DOHH2 (cell line): ENCODE data around the gene MTG1.
"Not testable (repeated sequence)": the region's sequence is repeated elsewhere in the genome, so short reads cannot be mapped to it uniquely, and the experiment has no call there.

ENCODE experiments used
- H3F3A ChIP-seq: fragments of 200-600 bp; sonication (generic), shearing (Covaris generic); 2 replicates; pipeline ENCODE4 v1.6.0; 2016; ENCODE audit warnings: antibody characterized with exemption, mild to moderate bottlenecking; ENCODE audit not compliant: control insufficient read depth, insufficient read depth
- H3K27ac ChIP-seq: fragments of 200-600 bp; sonication (generic); 2 replicates; pipeline ENCODE4 v1.5.1; 2014; ENCODE audit warnings: low read depth, mild to moderate bottlenecking, low read length, moderate library complexity
- H3K27me3 ChIP-seq: fragments of 200-600 bp; sonication (generic); 2 replicates; pipeline ENCODE4 v1.6.1; 2014; ENCODE audit warnings: mild to moderate bottlenecking, low read length, mixed read lengths; ENCODE audit not compliant: control insufficient read depth
- H3K36me3 ChIP-seq: fragments of 200-600 bp; sonication (generic); 2 replicates; pipeline ENCODE4 v1.6.1; 2014; ENCODE audit warnings: mild to moderate bottlenecking, low read length, moderate library complexity, mixed read lengths; ENCODE audit not compliant: control insufficient read depth
- H3K4me1 ChIP-seq: fragments of 200-600 bp; sonication (generic); 2 replicates; pipeline ENCODE4 v1.6.1; 2014; ENCODE audit warnings: mild to moderate bottlenecking, low read length, mixed read lengths; ENCODE audit not compliant: control insufficient read depth
- H3K4me2 ChIP-seq: fragments of 200-600 bp; sonication (generic); 2 replicates; pipeline ENCODE4 v1.6.0; 2014; ENCODE audit warnings: mild to moderate bottlenecking, low read length, moderate library complexity
- H3K4me3 ChIP-seq: fragments of 200-600 bp; sonication (generic); 2 replicates; pipeline ENCODE4 v1.5.1; 2014; ENCODE audit warnings: mild to moderate bottlenecking, low read length, mixed read lengths
- H3K79me2 ChIP-seq: fragments of 200-600 bp; sonication (generic); 2 replicates; pipeline ENCODE4 v1.6.1; 2014; ENCODE audit warnings: mild to moderate bottlenecking, low read length, mixed read lengths; ENCODE audit not compliant: control insufficient read depth
- H3K9me2 ChIP-seq: fragments of 200-600 bp; sonication (generic); replicated peaks from 2 replicates; pipeline ENCODE4 v1.6.1; 2014; ENCODE audit warnings: mild to moderate bottlenecking, low read length, mixed read lengths; ENCODE audit not compliant: control insufficient read depth
- H3K9me3 ChIP-seq: fragments of 200-600 bp; sonication (generic); 2 replicates; pipeline ENCODE4 v1.6.1; 2014; ENCODE audit warnings: antibody characterized with exemption, low read length, mixed read lengths; ENCODE audit not compliant: control insufficient read depth, insufficient read depth
- H4K20me1 ChIP-seq: fragments of 200-600 bp; sonication (generic); 2 replicates; pipeline ENCODE4 v1.6.0; 2014; ENCODE audit warnings: low read depth, mild to moderate bottlenecking, antibody characterized with exemption, low read length, moderate library complexity; ENCODE audit not compliant: control insufficient read depth, insufficient read depth
- CTCF ChIP-seq: fragments of 200-600 bp; sonication (generic); IDR thresholded peaks from one replicate; pipeline ENCODE4 v1.5.1; 2014; ENCODE audit warnings: antibody characterized with exemption, mild to moderate bottlenecking, low read depth, low read length; ENCODE audit not compliant: poor library complexity, severe bottlenecking
- EZH2phosphoT487 ChIP-seq: fragments of 200-600 bp; sonication (generic); IDR thresholded peaks from 2 replicates; pipeline ENCODE4 v1.6.1; 2017; ENCODE audit warnings: borderline replicate concordance, mild to moderate bottlenecking, antibody characterized with exemption, low read length, moderate library complexity, mixed read lengths

Gene MTG1

GRCh38 chr10:133373174-133374090 lies 20.5 kb upstream of the MTG1 start, which contains the start of gene ECHS1:
TSS of gene ECHS1 (minus strand) at chr10:133373354. CDS start at chr10:133373333, 21 bp downstream.
- no peaks in the 10 kb centered on the region for H3K9me3 ChIP-seq
- peak within 1 kb of the TSS; percentile 68 for H3K4me2 ChIP-seq
- no peaks in the 10 kb centered on the region; the same call in 1 of the 2 replicates for H3K36me3 ChIP-seq
- H3K4me3 ChIP-seq, result peak within 1 kb of the TSS; percentile 83
- 0 out of 2 replicates have a peak, but pooled peaks cover 6% of the 10 kb centered on the region for H3K27me3 ChIP-seq
- TF ChIP-seq EZH2phosphoT487 (no peak), CTCF (no peak)
- no peaks in the 10 kb centered on the region for H4K20me1 ChIP-seq
- H3K79me2 ChIP-seq, result no peaks in the 10 kb centered on the region
- H3F3A ChIP-seq, result peaks cover 5% of the 10 kb centered on the region; the same call in 1 of the 2 replicates
- no peaks in the 10 kb centered on the region for H3K9me2 ChIP-seq
- no peak within 1 kb of the TSS for H3K27ac ChIP-seq
- peaks cover 19% of the 10 kb centered on the region for H3K4me1 ChIP-seq

- Histone ChIP-seq H3K79me2 (no peaks in the 10 kb centered on the region), H3K4me3 (no peak overlapping the region), H3K36me3 (no peaks in the 10 kb centered on the region), H3K9me2 (no peaks in the 10 kb centered on the region), H3K4me1 (peaks cover 29% of the 10 kb centered on the region), H3K9me3 (no peaks in the 10 kb centered on the region), H3K27me3 (peaks cover 16% of the 10 kb centered on the region; the same call in 1 of the 2 replicates), H3K4me2 (no peak overlapping the region), H3K27ac (no peak overlapping the region), H3F3A (peaks cover 5% of the 10 kb centered on the region; the same call in 1 of the 2 replicates), H4K20me1 (no peaks in the 10 kb centered on the region)
- TF ChIP-seq EZH2phosphoT487 (no peak), CTCF (no peak)
Observed at GRCh38 chr10:133375357-133376115, 18.4 kb upstream of the MTG1 start.

GRCh38 chr10:133376183-133376582 lies 17.8 kb upstream of the MTG1 start:
- H3K4me3 ChIP-seq, H3K9me3 ChIP-seq, H3K27ac ChIP-seq, H3K4me2 ChIP-seq, H3K79me2 ChIP-seq, H3K9me2 ChIP-seq, H3F3A ChIP-seq, H3K36me3 ChIP-seq, H4K20me1 ChIP-seq: not testable (repeated sequence)
- H3K4me1 ChIP-seq, result peaks cover 29% of the 10 kb centered on the region
- H3K27me3 ChIP-seq, result peaks cover 16% of the 10 kb centered on the region; the same call in 1 of the 2 replicates
